Kidney capillary endothelial cell (primary cell): ENCODE measurements around the gene NHSL1.
"Not testable (repeated sequence)": the region's sequence is repeated elsewhere in the genome, so short reads cannot be mapped to it uniquely, and the experiment has no call there.

Source experiments
- DNase-seq: peaks from one replicate; pipeline ENCODE4 v3.0.0-alpha.2; 2018; ENCODE audit warnings: low spot score

The NHSL1 gene

DNA sequence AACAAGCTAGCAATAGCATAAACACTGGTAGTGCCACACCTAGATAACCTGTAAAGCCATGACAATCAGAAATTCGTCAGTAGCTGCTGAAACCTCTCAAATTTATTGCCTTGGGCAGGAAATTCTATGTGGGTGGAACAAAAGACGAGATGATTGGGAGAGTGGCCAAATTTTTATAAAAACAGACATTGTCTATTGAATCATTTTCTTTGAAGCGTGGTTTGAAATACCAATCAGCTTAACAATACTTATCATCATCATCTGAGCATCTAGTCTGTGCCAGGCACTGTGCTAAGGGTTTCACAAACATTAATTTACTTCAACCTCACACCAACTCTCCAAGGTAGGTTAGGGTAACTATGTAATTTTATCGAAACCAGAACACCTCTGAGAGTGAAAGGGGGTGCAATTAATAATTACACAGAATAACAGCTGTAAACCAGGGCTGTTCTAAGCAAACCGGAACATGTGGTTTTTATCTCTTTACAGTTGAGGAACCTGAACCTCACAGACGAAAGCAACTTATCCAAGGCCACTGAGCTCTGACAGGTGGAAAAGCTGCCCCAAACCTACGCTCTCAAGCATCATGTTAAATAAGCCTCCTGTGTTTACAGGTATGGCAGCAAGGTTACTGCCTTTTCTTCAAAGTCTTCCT, 43.4 kb downstream of the NHSL1 start:
- peak; percentile 36 for DNase-seq

DNA sequence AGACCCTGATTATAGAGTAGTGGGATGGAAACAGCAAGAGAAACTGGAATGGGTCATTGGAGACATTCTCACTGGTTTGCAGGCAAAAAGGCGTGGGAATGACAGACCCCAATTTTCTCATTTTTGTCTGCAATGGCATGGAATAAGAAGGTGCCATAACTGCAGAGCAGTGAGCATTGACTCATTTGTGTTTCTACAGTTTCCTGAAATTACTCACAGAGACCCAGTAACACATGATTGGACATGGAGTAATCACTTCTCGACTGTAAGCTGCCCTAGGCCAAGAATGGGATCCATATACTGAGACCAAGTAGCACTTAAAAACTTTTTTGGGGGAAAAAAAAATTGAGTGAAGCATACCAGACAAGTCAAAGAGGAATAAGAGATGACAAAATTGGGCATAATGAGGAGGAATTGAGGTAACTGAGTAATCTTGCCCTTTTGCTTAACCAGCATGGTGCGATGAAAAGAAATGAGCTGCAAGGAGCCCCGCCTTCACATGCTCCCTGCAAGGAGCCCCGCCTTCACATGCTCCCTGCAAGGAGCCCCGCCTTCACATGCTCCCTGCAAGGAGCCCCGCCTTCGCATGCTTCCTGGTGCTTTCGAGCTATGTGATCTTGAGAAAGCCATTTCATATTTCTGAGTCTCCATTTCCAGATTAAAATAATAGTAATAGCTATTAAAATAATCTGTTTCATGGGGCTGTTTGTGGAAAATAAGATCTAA, 44.1 kb downstream of the NHSL1 start:
- DNase-seq = peak; percentile 13

DNA sequence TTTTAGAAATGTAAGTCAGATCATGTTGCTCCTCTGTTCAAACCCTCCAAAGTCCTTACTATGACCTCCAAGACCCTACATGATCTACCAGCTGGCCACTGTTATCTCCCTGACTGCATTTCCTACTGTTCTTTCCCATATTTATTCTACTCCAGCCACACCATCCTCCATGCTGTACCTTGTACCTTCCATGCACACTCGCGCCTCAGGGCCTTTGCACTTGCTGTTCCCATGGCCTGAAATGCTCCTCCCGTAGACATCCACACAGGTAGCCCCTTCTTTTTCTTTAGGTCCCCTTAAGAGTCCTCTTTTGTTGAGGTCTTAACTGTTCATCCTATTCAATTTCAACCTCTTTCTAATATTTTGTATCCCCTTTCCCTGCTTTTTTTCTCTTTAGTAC, 48.3 kb downstream of the NHSL1 start:
- no peak for DNase-seq

DNA sequence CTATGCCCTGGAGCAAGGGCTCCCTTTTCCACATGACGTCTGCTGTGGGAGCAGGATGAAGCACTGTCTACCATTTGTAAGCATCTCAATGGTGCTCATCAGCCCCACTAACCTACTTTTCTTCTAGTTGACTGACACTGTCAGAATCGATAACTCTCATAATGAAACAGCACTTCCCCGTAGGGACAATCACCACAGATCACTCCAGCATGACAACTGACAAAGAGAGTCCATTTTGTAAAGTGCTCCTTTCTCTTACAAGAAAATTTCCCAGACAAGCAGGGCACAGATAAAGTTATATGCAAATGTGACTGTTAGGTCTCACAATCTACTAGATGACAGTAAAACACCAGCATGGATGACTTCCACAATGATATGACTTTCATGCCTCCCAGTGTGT, 48.8 kb downstream of the NHSL1 start:
- no peak for DNase-seq

DNA sequence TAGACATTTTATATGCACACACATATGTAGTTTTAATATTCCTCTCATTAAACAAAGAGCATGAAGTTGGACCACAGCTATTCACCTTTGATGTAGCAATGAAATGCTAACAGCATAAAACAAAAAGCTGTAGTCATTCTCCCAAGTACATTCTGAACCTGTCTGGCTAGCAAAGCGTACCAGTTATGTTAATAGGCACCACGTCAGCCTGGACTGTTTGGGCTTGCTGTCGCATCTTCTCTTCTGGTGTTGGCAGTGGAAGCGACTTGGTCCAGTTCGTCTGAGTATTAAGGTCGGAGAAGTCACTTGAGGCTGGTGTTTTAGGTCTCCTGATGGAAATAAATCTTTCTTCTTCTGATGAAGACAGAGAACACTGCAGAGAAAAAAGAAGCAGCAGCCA, 52.5 kb downstream of the NHSL1 start:
- no peak for DNase-seq

DNA sequence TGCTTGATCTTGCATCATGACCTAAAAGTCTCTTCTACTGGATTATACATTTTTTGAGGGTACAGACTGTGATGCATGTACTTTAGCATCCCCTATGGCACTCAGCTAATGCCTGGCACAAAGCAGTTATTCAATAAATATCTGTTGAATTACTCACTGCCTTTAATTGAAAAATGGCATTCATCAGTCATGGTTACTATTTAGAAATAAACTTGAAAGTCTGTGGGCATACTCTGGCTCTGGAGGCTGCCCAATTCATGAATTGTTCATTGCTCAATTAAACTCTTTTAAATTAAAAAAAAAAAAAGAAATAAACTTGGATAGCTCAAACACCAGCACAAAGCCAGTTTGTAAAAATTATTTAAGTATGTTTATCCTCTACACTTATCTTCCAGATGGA, 55.3 kb downstream of the NHSL1 start:
- DNase-seq = no peak

DNA sequence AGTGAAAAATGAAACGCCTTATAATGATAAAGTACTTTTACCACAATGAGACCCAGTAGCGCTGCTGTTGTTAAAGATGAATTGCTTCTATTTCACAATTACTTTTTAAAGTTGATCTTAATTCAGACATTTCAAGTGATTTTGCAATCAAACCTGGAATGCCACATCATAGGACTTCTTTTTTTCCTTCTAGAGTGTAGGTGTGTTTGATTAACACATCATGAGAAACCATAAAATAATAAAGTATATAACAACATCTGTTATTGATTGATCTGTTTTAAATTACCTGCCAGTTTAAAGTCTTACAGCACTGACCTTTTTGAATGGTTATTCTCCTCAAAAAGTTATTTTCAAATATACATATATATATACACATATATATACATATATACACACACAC, 56.6 kb downstream of the NHSL1 start:
- no peak for DNase-seq

DNA sequence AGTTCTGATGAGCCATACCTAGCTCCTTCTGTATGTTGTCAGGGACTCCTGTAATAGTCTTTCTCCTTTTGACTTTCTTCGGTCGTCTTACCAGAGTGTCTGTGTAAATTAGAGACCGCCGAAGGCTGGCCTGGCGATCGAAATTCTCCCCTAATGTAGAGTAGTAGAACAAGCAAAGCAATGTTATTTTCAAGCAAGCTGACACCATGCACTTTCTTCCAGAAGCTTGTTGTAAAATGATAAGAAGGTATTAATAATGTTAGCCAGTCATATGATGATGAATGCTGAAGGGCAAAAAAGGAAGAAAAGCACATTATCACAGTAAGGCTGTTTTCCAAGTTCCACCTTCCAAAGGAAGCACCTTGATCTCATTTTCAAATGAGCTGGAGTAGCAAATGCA, 57.3 kb downstream of the NHSL1 start:
- DNase-seq = no peak

DNA sequence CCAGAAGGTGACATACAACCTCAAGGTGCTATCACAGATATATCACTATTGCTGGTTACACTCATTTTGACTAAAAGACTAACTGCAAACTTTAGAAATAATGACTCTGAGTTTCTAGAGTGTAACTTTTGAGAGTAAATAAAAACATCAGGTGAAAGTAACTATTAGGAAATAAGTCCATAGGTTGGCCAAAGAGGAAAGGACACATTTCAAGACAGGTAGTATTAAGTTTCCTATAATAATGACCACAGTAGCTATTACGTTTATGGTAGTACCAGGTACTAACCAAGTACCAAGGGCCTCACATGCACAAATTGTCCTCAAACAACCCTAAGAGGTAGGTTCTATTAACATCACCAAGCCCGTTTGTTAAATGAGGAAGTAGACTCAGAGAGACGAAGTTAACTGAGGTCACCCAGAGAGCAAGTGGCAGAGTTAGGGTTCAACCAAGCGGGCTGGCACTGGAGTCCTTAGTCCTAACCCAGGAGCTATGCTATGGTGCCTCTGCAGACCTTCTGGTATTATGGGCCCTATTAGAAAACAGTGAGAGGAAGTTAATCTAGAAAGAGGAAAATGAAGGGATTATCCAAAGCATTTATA, 58.4 kb downstream of the NHSL1 start:
- no peak for DNase-seq

DNA sequence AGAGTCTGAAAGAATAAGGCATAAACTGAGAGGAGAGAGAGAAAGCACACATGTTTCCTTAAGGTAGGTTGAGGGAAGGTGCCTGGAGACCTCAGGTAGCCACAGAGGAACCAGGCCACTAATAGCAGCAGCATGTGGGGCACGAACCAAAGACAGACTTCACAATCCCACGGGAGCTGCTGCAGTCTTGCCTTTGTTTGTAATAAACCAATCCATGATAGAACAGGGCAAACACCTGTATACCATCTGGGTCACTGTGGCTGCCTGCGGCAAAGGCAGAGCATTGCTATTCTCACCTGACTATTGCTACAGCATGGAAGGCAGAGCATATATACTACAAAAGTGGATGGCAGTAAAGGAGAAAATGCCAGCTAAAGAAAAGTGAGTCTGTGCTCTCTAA, 59.0 kb downstream of the NHSL1 start:
- no peak for DNase-seq

DNA sequence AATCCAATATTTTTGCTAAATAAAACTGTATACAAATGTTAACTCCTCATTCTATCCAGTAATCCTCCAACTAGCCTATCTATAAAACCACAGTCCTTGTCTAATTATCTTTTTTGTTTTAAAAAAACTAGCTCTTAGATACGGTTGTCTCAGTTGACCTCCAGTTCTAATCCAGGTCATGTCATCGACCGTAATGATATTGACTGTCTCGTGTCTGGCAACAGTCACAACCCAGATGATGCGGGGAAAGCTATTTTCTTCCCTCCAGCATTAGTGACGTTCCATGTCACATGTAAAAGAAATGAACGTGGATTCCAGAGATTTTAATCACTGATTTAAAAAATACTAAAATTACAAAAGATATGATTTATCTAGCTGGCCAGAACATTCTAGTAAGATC, 59.7 kb downstream of the NHSL1 start:
- no peak for DNase-seq

DNA sequence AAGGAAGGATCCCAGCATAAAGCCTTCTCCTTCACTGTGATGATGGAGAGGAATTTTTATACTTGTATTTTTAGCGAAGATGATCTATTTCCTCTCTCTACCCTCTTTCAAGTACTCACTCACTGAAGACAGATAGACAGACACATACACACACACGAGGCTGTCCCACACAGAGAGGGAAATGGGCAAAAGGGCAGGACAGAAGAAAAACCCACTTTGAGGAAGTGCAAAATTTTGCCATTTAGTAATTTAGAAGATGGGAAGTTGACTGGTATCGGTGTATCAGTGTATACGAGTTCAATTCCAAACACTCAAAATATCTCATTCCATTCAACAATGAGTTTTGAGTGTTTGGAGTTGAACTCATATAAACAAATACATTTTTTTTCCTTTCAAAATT, 64.4 kb downstream of the NHSL1 start:
- no peak for DNase-seq

DNA sequence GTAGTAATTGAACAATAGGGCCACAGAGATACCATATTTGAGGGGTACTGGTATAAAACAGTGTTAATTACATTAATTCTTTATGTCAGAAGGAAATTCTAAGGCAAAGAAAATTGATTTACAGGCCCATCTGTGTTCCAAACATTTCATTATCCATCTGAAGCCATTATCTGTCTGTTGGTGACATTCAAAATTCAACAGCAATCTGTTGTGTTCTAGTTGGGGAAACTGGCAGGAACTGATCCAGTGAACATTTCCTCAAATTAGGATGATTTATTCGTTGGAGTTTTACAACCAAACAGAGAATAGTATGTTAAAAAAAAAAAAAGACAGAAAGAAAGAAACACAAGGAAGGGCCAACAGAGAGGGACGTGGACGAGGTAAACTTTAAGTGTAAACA, 65.2 kb downstream of the NHSL1 start:
- DNase-seq = no peak

DNA sequence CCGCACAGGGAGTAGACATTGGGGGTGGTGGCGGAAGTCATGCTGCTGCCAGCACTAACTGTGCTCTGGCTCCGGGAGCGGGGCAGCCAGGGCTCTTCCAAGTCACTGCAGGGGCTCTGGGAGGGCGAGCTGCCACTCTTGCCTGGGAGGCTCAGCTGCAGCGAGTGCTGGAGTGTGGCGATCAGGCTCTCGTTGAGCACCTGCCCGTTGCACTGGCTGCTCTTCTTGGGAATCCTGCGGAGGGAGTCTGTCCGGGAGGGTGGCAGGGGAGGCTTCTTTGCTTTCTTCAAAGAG, 67.3 kb downstream of the NHSL1 start:
- DNase-seq = no peak

DNA sequence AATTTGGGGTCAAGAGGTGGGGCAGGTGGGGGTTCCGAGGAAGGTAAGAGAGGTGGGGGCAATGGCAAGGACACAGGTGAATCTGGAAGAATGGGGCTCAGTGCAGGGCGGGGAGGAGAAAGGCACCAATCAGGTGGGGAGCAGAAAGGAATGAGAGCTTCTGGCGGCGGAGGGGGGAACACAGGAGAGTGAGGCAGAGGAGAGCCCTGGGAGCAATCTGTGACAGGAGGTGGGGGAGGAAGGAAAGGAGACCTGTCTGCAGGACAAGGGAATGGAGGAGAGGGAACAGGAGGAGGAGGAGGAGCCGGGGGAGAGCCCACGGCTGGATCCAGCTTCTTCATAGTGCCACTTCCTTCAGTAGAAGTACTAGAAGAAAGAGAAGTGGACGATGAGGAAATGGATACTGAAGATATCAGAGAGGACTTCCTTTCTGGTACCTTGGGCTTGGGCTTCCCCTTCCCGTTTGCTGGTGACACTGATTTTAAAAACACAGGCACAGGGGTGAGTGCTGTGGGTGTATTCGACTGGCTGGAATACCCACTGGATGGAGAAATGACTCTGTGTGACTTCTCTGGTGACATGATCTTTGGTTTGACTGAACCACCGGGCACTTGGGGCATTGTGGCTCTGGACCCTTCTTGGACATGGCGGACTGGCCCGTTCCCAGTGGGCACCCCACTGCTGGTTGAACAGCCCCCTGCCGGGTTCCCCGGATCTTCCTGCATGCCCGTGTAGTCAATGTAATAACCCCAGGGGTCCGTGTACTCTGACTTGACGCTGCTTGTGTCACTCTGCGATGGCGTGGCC, 67.8 kb downstream of the NHSL1 start:
- DNase-seq = no peak

DNA sequence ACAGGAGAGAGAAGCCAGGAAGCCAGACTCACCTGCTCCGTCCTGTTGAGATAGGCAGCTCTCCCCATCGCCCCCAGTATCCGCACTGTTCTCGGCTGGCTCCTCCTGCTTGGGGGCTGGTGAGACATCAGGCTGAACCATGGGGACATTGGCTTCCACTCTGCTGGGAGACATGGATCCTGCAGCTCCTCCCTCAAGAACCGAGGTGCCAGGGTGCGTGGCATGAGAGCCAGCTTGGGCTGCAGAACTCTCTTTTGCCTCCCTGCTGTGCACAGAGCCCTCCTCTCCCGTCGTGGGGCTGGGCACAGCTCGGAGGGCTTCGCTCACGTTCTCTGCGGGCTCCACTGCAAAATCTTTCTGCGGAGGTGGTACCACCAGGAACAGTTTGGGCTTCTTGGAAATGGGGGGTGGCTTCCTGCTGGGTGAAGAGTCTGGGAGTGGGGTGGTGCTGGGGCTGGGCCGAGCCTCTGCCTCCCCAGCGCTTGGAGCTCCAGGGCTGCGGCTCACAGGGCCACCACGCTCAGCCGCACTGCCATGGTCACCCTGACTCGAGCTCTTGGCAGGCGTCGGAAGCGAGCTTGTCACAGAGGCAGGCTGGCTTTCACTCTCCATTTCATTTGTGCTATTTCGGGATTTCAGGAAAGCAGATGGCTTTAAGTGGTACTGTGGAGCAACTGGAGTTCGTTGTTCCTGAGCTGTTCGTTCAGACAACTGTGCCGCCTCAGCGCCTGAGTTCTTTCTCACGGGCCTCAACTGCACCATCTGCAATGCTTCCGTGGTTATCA, 68.7 kb downstream of the NHSL1 start:
- no peak for DNase-seq

DNA sequence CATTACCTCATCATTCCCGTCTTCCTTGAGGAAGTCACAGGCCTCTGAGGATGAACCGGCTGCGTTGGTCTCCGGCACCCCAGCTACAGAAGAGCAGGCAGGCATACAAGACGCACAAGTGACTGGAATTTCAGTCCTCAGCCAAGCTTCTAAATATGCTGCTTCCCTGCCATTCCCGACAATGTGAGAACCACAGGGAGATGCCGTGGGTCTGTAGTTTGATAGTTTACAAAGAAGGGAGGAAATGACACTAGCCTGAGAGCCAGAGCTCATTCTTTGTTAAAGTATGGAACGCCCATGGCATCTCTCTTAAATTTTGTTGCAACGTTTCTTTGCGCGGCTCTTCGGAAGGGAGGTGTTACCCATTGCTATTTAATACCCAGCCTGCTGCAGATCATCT, 69.5 kb downstream of the NHSL1 start:
- peak; percentile 16 for DNase-seq

DNA sequence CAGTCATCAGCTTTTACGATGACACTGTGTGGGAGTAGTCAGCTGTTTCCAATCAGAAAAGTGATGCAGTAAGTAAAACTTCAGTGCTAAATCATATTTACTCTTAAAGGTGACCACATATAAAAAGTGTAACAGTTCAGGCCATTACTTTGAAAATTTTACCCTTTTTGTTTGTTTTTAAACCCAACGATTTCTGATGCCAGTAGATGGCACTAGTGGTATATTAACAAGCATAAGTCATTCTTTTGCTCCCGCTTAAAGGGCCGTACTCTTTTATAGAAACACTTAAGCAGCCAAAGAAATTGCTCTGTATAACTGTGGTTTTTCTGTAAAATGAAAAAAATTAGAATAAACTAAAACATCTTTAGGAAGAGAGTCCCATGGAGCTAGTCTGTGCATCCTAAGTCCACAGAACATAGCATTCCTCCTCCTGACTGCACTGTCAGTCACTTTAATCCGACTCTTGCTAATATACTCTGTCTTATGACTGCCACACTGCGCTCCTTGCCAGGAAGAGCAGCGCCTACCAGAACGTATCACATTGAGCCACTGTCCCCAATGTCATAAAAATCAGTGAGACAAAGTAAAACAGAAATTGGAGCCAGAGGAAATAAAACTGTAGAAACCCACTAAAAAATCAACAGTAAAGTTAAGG, 70.2 kb downstream of the NHSL1 start:
- DNase-seq = peak; percentile 53

DNA sequence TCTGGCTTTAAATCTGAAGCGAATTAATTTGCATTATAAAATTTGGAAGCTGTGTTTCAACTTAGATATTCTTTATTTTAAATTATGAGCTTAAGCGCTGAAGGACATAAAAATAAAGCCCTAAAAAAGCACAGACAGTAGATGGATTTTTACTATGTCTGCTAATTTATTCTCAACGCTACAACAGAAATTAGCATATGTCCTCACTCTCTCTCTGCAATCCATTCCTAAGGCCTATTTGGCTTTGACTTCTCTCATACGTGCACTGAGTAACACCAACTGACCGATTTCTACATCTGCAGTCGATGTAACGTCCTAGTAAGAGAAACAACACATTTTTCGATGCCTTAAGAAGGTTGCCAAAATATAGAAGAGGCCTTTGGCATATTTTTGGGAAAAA, 71.6 kb downstream of the NHSL1 start:
- DNase-seq = no peak

DNA sequence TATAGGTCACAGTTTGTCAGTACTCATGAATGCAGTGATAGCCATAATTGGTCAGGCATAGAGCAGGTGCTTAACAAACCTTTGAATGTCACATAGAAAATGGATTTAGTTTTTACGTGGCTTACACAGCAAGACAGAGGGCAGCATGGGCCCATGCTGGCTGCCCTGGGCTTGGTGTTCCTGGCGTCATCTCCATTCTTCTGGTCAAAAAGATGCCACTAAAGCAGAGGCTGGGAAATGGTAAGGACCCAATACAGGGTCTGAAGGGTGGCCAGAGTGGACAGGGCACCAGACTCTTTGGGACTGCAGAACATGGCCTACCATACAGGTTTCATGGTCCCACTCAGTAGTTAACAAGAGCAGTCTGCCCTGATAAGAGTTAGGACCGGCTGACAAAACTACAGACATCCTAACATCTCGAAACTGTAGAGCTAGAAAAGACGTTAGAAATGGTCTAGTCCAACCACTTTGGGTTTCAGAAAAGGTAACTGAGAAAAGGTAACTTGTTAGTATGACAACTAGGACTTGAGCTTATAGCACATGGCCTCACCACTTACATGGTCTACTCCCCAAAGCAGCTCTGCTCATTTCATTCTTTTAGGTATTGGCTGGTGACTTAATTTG, 72.7 kb downstream of the NHSL1 start:
- no peak for DNase-seq

DNA sequence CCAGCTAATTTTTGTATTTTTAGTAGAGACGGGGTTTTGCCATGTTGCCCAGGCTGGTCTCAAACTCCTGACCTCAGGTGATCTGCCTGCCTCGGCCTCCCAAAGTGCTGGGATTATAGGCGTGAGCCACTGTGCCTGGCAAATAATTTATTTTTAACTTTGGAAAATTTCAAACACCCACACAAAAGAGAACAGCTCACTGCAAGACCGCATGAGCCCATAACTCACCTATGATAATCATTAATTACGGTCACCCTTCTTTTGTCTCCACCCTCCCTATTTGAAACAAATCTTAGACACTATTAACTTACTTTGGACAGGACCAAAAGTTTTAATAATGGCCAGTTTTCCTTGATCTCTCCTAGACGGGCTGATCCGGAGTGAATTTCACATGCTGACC, 74.0 kb downstream of the NHSL1 start:
- not testable (repeated sequence) for DNase-seq
